HG03575 (cell line): ENCODE data around the gene HOXD10.

Experiments used
- ATAC-seq: cut with Tn5 transposase; IDR thresholded peaks from one replicate; pipeline ENCODE4 v1.9.1; 2021; ENCODE audit not compliant: unreplicated experiment, insufficient number of reproducible peaks, low FRiP score; ENCODE audit errors: extremely low read depth

The HOXD10 gene

DNA sequence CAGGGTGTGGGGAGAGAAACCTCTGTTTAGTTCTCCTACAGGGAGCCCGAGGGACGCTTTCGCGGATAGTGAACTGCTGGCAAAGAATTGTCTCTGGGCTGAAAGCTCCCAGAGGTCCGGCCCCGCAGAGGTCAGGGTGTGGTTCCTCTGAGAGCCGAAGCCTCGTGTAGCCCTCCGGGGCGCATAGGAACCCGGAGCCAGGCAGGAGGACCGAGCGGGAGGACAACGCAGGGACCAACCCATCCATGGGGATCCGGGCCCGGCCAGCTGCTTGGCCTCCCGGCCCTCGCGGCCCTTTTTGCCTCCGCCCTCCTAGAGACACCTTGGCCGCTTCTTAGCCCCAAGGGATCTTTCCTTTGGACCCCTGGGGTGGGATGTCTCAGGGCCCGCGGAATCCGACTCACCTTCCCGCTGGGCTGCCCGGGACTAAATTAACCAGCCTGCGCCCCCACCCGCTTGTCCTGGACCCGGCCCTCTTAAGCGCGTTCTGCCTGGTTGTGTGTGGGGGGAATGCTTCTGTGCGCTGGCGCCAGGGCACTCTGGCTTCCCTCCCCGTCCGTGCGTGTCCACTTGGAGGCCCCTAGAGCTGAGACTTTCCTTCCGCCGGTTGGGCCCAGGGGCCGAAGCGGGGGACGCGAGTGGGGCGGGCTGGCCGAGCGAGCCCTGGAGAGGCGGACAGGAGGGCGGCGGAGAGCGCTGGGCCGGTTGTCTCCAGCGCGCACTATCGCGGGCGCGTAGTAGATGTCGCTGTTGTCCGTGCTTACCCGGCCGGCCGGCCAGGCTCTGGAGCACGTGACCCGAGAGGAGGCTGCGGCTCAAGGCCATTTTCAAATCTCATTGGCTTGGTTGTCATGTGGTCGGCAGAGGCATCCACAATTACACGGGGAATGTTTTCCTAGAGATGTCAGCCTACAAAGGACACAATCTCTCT lies at the start of gene HOXD10:
Gene HOXD10, plus strand, starts transcription at position 896 of the 931 bp plus-strand sequence. CDS start 56 bp downstream, outside the sequence.
- ATAC-seq, result no peak

DNA sequence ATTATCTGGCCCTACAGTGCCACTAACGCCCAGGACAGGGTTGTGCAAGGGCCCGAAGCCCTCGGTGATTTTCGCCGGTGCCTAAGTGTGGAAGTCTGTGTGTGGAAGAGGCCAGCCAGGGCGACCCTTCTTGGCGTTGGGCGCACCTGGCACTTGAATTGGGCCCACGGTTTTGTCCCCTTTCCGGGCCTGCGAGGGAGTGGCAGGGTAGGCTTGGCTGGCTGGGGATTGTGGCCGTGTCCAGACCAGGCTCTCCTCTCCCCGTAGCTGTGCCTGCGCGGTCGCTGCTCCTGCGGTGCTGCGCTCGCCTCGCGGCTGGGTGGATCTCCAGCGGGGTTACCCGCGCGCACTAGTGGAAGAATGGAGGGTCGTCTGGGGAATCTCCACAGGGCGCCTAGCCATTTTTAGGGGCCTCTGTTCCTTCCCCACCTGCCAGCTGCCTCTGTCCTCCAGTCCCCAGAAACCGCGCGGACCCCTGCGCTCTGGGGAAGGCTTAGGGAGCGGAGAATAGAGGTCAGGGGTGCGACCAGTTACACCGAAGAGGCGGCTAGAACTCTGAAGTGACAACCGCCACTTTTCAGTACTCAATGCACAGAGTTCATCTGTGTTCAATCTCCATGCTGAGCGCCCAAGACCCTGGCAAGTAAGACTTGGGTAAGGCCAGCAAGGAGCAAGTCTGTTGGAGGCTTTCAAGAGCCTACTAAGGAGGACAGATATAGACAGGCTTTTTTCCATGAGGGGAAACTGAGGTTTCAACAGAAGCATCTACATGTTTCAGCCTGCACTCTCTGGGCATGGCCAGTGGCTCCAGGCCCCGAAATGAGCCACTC lies 48.8 kb upstream of the HOXD10 start:
- ATAC-seq, result no peak

DNA sequence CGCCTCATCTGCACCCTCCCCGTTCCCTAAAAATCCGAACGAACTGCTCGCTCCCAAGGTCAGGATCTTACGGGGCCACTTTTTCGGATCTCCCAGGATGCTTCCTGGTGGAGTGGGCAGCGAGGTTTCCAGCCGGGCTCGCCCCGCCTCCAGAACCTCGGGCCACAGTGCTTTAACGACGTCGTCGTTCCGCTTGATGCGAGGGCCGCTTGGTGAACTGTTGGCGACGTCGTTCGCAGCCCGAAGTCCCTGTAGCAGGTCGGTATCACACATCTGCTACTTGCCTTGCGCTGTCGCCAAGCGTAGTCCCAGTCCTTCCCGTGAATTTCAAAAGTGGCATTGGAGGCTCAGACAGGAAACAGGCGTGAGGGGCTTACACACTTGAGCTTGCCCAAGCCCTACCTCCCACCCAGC lies 48.2 kb upstream of the HOXD10 start:
- ATAC-seq, result no peak

DNA sequence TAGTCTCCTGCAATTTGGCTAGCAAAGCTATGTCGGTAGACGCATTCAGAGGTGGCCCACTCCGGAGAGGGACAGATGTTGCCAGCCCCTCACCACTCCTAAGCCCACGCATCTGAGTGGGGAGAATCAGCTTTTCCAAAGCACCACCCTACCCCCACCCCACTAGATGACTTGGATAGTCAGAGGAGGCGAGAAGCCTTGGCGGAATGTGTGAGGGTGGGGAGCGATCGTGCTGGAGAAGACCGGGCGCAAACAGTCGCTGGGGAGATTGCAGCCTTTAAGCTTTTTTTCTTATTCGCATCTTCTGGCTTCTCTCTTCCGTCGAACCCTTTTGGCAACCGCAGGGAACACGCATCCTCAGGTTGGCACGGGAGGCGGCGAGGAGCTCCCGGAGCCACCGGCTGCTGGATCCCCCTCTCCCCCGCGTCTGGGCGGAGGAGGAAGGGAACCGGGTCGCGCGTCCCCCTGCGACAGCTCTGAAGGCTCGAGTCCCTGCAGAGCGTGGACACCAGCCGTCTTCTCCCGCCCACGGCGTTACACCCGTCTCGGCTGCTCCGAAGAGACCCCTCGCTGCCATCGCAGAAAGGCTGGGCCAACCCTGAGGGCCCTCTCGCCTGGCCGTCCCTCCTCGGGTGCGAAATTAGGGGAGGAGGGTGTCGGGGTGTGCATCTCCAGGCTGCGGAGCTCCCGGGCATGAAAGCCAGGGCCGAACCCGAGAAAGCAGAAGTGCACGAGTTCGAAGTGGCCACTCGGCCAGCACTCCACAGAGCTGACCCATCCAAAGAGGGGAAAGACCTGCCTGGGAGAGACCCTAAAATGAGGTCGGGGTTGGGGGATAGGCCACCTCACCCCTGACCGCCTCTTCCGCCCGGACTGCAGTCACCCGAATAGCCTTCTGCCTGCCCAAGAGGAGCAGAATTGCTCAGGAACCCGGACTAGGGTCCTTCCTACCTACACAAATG lies 45.0 kb upstream of the HOXD10 start:
- no peak for ATAC-seq

DNA sequence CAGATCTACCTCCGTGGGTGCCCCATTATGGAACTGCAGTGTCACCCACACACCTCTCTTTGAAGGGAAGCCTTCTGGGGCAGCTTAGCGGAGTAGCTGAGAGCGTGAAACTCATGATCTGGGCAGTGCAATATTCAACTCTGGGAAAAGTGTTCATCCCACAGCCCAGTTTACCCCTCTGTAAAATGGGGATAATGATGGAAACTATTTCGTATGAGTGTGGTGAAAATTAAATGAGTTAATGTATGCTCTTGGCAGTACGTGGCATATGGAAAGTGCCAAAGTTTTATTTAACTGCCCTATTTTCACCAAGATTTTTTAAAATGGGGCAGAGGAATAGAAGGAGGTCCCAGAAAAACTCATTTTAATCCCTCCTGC lies 44.3 kb upstream of the HOXD10 start:
- no peak for ATAC-seq

DNA sequence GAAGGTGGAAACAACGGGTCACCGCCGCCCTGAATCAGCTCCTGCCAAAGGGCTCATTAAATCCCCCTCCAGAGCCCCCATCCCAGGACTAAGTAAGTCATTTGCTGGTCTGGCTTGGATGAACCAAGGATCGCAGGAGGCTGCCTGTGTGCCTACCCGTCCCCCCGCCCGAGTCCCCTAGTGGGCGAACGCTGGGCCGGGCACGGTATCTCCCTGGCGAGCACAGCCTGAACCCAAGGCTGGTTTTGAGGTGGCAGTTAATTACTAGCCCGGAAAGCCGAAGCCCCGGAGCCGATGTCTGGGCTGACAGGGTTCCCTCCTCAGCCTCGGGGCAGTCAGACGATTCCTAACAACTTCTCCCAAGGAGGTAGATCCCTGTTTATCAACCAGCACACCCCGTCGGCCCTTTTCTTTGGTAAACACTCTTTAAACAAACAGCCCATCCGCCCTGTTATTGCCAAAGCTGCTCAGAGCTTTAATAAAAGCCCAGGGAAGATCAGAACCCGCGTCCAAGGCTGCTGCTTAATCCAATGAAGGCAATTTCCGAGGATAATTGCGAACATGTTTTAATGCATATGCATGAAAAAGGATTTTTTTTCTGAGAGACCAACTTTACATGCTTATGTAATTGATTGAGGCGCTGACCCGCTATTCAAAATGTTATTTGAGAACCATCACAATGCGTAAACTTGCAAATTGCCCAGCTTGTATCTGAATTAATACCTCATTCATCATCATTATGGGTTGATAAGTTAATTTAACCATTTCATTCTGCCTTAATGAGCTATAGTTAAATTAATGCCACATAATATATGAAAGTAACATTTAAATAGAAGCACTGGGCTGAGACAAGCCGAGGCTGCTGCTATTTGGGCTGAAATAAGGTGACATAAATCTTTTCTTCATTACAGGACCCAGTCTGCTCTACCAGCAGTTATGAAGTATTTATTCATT lies 43.4 kb upstream of the HOXD10 start:
- ATAC-seq, result no peak

DNA sequence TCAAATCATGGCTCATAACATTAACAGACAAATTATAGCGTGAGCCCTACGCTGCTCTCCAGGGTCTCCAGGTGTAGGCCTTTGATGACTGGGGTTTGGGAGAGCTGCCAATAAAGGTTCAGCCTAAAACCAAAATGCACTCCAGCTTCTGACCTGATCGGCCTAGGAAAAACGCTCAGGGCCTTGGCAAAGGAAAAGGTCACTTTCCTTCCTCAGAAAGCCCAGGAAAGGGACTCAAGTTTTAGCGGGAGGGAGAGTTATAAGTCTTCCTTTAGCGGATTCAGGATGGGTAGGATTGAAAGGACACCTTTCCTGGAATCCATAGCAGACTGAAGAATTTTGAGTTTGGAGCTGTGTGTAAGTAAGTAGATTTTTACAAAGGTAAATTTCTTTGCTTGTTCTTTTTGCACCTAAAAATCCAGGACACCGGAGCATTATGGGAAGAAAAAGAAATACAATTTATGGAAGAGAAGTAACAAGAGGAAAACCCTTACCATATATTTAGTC lies 41.6 kb upstream of the HOXD10 start:
- no peak for ATAC-seq

DNA sequence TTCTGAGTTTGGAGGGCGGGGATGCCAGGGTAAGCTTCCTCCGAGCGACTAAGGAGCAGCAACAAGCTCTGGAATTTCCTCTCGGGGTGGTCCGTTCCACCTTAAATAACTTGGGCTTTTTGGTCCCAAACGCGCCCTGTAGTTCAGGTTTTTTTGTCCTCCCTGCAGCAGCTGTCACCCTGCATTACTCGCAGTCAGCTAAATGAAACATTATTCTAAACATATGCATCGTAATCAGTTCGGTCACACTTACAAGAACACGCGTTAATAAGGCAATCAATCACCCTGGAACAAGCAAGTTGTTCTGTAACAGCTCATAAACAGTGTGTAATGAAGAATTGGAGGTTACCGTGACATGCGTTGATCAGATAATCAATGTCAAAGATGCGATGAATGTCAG lies 41.1 kb upstream of the HOXD10 start:
- ATAC-seq, result no peak

DNA sequence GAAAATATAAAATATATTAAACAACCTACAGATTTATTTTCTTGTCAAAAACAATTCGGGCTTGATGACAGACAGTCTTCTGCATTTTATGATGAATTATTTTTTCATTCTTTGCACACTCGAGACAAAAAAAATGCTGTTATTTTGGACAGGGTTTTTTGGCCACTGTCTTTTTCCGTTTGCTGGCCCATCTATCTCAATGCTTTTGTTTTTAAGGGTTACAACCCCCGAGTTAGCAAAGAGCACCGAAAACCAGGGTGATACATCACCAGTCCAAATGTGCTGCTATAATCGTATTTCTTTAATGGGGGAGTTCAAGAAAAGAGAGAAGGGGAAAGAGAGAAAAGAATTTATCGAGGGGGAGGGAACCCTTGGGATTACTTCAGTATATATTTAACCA lies 40.5 kb upstream of the HOXD10 start:
- ATAC-seq, result no peak

DNA sequence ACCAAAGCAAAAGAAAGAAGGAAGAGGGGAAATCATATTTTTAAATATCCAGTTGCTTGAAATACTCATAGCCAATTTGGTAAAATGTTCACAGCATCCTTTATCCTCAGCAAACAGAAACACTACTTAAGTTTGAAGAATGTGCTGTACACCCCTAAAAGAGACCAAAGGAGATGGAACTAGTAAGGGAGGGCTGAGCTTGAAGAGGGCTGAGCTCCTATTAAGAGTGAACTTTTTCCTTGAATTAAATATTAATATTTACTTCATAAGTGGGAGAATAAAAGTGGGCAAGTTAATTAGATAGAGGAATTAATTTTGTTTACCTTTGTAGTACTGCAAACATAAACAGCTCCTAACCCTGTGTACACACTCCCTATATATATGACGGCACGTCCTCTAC lies 39.8 kb upstream of the HOXD10 start:
- ATAC-seq, result no peak

DNA sequence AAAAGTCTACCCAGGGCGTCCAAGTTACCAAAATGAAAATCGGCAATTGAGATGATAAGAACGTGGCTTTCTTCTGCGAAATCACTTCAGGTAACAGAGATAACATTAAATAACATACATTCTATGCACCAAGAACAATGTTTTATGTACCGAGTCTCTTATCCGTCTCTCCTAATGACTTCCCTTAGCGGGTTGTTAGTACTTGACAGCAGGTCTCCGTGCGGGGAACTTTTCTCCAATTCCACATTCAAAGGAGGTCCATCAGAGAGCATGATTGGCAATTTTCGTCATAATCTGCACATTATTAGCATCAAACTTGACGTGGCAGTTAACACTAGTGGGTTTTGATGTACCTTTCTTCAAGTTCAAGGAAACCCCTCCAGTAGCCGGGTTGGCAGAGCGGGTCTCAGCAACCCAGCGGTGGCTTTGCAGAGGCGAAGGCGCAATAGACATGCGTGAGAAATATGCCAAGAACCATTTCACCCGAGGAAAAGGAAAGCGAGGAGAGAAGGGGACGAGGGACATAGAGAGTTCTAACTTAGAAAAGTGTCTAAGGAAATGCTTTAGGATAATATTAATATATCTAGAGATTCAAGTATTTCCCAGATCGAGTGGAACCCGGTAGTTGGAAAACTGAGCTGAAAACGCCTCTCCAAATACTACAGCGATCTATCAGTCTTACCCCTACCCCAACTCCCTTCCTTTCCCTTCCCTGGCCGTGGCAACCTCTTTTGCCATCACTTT lies 37.9 kb upstream of the HOXD10 start:
- no peak for ATAC-seq

DNA sequence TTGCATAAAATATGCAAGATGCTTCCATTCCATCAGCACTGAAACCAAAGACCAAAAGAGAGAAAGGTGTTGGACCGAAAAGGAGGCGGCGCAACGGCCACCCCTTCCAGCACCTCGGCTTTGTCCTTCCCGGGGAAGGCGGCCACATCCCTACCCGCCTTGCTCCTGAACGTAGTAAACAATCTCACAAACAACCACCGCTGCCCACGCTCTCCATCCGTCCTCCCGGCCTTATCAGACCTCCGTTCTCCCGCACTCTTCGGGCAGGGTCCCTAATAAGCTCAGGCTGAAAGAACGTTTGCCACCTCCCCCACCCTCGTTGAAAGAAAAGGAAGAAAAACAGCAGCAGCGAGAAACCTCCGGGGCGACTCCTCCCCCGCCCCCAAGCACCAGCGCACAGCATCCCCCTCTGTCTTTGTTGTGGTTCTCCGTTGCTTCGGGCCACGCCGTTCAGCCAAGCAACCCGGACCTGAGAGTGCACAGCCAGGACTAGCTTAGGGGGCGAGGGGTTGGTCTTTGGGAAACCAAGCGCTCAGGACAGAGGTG lies 37.2 kb upstream of the HOXD10 start:
- no peak for ATAC-seq

DNA sequence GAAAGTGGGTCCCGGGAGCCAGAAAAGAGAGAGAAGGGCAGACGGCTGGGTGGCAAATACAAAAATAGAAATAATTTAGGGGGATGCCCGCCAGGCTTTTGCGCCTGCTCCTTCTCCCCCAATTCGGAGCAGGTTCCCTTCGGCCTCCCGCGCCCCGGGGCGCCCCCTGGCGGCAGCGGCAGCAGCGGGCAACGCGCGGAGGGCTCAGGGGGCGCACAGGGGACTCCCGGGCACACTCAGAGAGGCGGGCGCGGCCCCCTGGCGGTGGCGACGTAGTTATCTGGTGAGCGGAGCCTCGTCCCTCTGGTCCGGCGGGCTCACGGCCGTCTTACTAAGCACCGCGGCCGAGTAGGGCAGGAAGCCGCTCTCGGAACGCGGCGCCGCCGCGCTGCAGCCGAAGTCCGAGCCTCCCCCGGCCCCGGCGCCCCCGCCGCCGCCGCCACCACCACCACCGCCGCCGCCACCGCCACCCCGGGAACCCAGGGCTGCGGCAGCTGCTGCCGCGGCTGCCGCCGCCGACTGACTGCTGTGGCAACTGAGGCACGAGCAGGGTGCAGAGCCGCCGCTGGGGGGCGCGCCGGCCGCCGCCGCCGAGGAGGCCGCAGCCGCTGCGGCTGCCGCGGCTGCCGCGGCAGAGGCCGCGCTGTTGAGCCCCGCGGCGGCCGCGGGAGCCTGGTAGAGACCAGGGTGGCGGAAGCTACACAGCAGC lies 36.6 kb upstream of the HOXD10 start:
- ATAC-seq, result no peak

DNA sequence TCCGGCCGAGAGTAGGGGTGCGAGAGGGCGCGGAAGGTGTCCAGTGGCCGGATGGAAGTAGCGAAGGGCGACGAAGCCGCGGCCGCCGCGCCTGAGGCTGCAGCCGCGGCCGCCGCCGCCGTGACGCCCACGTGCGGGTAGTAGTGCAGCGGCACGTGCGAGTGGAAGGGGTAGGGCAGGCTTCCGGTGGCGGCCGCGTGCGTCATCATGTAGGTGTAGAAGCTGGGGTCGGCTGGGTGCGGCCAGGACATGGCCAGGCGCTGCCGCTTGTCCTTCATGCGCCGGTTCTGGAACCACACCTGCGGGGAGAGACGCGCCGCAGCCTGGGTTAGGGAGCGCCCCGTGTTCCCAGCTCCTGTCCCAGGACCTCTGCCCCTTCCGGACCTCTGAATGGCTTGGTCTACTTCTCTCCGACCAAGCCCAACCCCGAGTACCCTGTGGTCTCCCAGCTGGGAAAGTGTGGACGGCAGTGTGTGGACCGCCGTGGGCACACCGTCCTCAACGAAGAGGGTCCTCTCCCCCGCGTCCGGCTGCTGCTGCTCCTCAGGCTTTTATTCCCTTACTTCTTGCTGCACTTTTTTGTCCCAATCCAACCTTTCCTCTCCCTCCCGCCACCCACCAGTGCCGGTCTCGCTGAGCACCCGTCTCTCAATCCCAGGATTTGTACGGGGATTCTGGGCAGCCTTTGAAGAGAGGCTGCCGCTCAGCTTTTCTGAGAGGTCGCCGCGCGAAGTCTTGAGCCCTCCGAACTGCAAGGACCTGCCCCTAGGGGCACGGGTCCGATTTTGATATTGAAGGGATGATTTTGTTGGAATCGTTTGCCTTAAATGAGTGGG lies 35.8 kb upstream of the HOXD10 start:
- no peak for ATAC-seq

DNA sequence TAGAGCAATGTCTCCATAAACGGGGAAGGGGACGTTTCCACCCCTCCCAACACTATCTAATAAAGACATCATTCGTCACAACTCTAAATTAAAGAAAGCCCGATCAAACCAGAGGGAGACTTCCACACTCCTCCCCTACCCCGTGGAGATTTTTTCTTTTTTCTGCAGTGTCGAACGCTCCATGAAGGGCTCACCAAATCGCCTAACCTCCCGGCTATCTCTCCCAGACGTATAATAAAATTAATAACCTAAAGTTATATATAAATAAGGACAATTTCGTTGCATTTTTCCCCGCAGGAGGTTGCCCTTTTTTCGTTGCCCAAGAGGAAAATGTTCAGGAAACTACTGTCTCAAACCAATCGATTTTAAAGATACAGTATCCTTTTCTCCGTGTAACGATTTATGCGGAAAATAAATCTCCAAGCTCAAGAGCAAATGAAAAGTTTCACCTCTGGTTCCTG lies 35.2 kb upstream of the HOXD10 start:
- ATAC-seq, result no peak
